ENCODE measurements around the gene EFL1. TPM values are rescaled to one million over a fixed set of nuclear protein-coding genes. Genes with fewer than 3 reads are reported as not detected.

The EFL1 gene
- total RNA-seq, 2 donors from 2014 or later, result 42.0 to 59.1 TPM

- no peak for TF ChIP-seq CTCF (conservative IDR thresholded peaks at IDR 0.05)
- H3K9me3 Mint-ChIP-seq, result no peaks in the 10 kb centered on the region
- H3K4me3 Mint-ChIP-seq, result no peak overlapping the region
- peak overlapping the region; percentile 9 for H3K27ac Mint-ChIP-seq
- no peak overlapping the region for H3K4me3 ChIP-seq (ENCODE audit: low read length)
- H3K27me3 ChIP-seq (ENCODE audit: control insufficient read depth, insufficient read depth, low read length, poor library complexity, severe bottlenecking), result no peaks in the 10 kb centered on the region
- H3K36me3 Mint-ChIP-seq (ENCODE audit: low read depth), result peaks cover 34% of the 10 kb centered on the region
- no peak overlapping the region for H3K27ac ChIP-seq (ENCODE audit: low read depth, low read length)
- WGBS, 2 experiments (ENCODE audit: insufficient coverage in 1 of 2, insufficient read length in 1 of 2), result 90 to 95% methylated on average over 5 to 6 of the region's 6 CpGs
- no peak for DNase-seq
- H3K4me1 ChIP-seq (ENCODE audit: control insufficient read depth, insufficient read depth, low read length), result no peaks in the 10 kb centered on the region
- H3K4me1 Mint-ChIP-seq, result peaks cover 7% of the 10 kb centered on the region
- H3K27me3 Mint-ChIP-seq (ENCODE audit: insufficient read depth), result no peaks in the 10 kb centered on the region
- peaks cover 78% of the 10 kb centered on the region for H3K36me3 ChIP-seq (ENCODE audit: control insufficient read depth, insufficient read depth, low read length)
- no peak overlapping the region for H3K9ac ChIP-seq (ENCODE audit: extremely low read depth, low read length, poor library complexity, severe bottlenecking)
- no peaks in the 10 kb centered on the region for H3K9me3 ChIP-seq (ENCODE audit: control insufficient read depth, low read length)
Measured at GRCh38 chr15:82132096-82132495, 130.4 kb downstream of the EFL1 start.

- no peak overlapping the region for H3K27ac ChIP-seq (ENCODE audit: low read depth, low read length)
- H3K4me1 Mint-ChIP-seq, result peaks cover 6% of the 10 kb centered on the region
- no peak overlapping the region for H3K4me3 ChIP-seq (ENCODE audit: low read length)
- H3K36me3 ChIP-seq (ENCODE audit: control insufficient read depth, insufficient read depth, low read length), result peaks cover 75% of the 10 kb centered on the region
- H3K9me3 ChIP-seq (ENCODE audit: control insufficient read depth, low read length), result no peaks in the 10 kb centered on the region
- no peaks in the 10 kb centered on the region for H3K4me1 ChIP-seq (ENCODE audit: control insufficient read depth, insufficient read depth, low read length)
- H3K9ac ChIP-seq (ENCODE audit: extremely low read depth, low read length, poor library complexity, severe bottlenecking), result no peak overlapping the region
- peaks cover 32% of the 10 kb centered on the region for H3K36me3 Mint-ChIP-seq (ENCODE audit: low read depth)
- H3K27me3 ChIP-seq (ENCODE audit: control insufficient read depth, insufficient read depth, low read length, poor library complexity, severe bottlenecking), result no peaks in the 10 kb centered on the region
- 98 to 100% methylated on average over 1 to 4 of the region's 4 CpGs for WGBS, 2 experiments (ENCODE audit: insufficient coverage in 1 of 2, insufficient read length in 1 of 2)
- no peaks in the 10 kb centered on the region for H3K27me3 Mint-ChIP-seq (ENCODE audit: insufficient read depth)
- H3K27ac Mint-ChIP-seq, result no peak overlapping the region
- no peaks in the 10 kb centered on the region for H3K9me3 Mint-ChIP-seq
- TF ChIP-seq CTCF (conservative IDR thresholded peaks at IDR 0.05), result no peak
- no peak for DNase-seq
- no peak overlapping the region for H3K4me3 Mint-ChIP-seq
Measured at GRCh38 chr15:82130248-82130647, 132.3 kb downstream of the EFL1 start.

GRCh38 chr15:82129761-82130160 is 132.8 kb downstream of the EFL1 start:
- Mint-ChIP-seq H3K27me3 (ENCODE audit: insufficient read depth) (no peaks in the 10 kb centered on the region), H3K4me3 (no peak overlapping the region), H3K4me1 (peaks cover 6% of the 10 kb centered on the region), H3K27ac (no peak overlapping the region), H3K9me3 (no peaks in the 10 kb centered on the region), H3K36me3 (ENCODE audit: low read depth) (peaks cover 35% of the 10 kb centered on the region)
- H3K36me3 ChIP-seq (ENCODE audit: control insufficient read depth, insufficient read depth, low read length), result peaks cover 78% of the 10 kb centered on the region
- H3K27me3 ChIP-seq (ENCODE audit: control insufficient read depth, insufficient read depth, low read length, poor library complexity, severe bottlenecking), result no peaks in the 10 kb centered on the region
- no peak overlapping the region for H3K9ac ChIP-seq (ENCODE audit: extremely low read depth, low read length, poor library complexity, severe bottlenecking)
- no peak for DNase-seq
- no peaks in the 10 kb centered on the region for H3K4me1 ChIP-seq (ENCODE audit: control insufficient read depth, insufficient read depth, low read length)
- WGBS, 2 experiments (ENCODE audit: insufficient coverage in 1 of 2, insufficient read length in 1 of 2), result 92 to 93% methylated on average over 2 to 5 of the region's 5 CpGs
- no peaks in the 10 kb centered on the region for H3K9me3 ChIP-seq (ENCODE audit: control insufficient read depth, low read length)
- H3K4me3 ChIP-seq (ENCODE audit: low read length), result no peak overlapping the region
- no peak overlapping the region for H3K27ac ChIP-seq (ENCODE audit: low read depth, low read length)
- TF ChIP-seq CTCF (conservative IDR thresholded peaks at IDR 0.05), result no peak
